ENCODE data around the gene INKA2.
A peak's percentile ranks its signal among the peaks of the same experiment; 100 is the strongest.

Gene INKA2

DNA sequence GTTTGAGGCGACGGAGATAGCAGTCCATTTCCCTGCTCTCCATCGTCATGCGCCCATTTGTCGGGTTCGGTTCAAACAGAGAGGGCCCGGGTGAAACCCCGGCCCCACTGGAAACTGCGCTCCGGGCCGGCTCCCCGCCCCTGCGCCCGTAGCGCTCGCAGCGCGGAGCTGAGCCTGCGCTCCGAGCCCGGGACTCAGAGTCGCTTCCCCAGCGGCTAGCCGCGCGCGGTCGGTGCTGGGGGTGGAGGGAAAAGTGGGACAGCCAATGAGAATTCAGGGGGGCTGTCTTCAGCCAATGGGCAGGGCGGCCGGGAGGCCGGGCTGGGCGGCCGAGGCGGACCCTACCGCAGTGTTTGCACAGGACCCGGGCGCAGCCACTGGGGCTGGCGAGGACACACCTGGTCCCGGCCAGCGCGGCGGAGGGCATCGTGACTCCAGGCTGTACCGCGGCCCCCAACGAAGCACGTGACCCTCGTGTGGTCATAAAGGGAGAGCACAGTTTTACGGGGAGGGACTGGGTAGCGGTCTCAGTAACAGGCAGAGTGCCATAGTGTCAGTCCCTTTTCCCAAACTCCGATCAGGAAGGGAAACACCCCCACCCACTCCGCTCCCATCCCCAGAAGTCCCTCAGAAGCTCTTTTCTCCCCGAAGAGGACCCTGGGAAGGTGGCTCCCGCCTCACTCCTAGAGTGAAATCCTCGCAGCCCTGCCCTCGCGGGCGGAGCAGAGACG lies at the start of gene INKA2:
Gene INKA2, minus strand, starts transcription at position 202 of the 731 bp plus-strand sequence. Its CDS starts 153 bp downstream, at position 49.
- peak; percentile 18 to 36 for DNase-seq (ENCODE audit: low read depth in 2 of 2)

DNA sequence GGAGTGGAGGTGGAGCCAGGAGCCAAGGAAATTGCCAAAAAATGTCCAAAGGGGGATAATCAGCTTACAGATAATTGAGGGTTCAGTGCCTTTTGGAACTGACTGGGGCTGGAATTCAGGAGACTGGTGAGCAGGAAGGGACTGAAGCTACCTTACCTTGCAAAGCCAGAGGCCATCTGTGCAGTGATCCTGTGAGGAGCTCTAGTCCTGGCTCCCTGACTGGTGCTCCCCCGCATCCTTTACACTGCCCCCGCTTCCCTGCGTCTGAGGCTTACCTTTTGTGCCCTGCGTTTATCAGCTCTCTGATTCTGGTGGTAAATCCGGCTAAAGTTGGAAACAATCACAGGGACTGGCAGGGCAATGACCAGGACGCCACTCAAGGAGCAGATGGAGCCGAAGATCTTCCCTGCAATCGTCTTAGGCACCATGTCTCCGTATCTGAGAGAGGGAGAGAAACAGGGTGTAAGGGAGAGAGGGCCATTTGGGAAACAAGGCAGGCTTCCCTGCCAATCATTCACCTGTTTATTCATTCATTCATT lies 47.5 kb upstream of the INKA2 start:
- DNase-seq (ENCODE audit: low read depth in 2 of 2) = no peak

DNA sequence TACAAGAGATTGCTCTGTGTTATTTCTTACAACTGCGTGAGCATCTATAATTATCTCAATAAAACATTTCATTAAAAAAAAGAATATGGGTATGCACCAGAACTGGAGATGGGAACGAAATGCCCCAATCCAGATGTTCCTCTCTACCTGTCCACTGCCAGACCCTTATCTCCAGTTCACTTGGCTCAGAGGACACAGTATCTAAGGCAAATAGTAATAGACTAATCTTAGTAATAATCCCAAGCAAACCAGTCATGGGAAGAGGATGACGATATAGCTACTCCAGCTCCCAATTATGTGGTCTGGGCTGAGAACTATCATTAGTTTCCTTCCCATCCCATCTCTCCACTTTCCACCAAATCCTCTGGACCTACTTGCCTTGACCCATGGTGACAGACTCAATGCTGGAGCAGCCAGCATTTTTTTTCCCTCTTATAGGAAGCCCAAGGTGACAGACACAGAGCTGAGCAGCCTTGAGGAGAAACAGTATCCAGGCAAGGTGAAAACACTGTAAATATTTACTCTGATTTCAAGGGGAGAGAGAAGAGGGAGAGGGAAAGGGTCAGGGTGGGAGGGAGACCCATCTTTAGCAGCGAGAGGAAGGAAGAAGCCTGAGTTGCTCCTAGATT lies 45.2 kb upstream of the INKA2 start:
- DNase-seq (ENCODE audit: low read depth in 2 of 2) = no peak

DNA sequence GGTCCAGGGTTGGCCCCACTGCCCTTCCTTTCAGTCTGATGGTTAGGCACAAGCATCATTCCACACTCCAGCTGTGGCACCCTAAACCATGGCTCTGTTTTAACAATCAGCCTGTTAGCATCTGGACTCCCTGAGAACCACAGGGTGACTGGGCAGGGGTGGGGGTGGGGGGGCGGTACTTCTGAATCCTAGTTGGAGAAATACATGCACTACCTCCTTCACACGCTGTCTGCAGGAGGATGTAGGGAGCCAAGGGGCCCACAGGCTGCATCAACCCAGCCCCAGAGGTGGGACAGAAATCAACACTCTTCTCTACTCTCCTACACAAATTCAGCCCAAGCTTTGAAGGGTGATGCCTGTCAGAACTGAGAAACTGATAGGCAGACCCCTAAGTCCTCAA lies 40.4 kb upstream of the INKA2 start:
- DNase-seq (ENCODE audit: low read depth in 2 of 2) = no peak

DNA sequence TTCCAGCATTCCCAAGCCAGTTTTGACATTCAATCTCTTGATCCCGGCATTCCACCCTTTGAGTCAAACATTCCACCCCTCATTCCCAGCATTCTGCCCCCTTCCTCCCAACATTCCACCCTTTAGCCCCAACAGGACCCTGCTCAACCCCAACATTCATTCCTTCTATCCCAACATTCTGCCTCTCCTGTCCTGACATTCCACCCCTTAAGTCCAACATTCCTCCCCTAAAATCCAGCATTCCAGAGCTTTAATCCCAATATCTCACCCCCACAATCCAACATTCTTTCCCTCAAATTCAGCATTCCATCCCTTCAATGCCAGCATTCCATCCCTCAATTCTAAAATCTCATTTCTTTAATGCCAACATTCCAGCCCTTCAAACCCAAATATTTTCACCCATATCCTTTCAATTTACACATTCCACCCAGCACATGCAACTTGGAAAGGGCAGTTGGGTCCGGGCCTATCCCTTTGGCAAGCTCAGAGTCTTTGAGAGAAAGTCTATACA lies 39.4 kb upstream of the INKA2 start:
- no peak for DNase-seq (ENCODE audit: low read depth in 2 of 2)

DNA sequence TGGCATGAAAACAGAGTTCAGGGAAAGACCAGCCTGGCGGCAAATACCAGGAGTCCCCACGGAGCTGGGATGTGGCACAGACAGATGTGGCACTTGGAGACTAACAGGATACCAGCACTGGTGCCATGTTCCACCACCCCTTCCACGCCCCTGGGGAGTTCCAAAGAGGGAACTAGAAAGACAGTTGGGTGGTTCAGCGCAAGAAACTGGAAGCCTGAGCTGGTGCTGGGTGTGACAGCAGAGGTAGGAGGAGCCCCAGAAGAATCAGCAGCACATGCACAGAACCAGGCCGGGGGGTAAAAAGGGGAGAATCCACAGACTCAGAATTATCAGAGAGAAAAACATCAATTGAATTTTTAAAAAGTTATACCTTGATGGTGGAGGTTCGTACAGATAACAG lies 38.9 kb upstream of the INKA2 start:
- DNase-seq (ENCODE audit: low read depth in 2 of 2) = no peak

DNA sequence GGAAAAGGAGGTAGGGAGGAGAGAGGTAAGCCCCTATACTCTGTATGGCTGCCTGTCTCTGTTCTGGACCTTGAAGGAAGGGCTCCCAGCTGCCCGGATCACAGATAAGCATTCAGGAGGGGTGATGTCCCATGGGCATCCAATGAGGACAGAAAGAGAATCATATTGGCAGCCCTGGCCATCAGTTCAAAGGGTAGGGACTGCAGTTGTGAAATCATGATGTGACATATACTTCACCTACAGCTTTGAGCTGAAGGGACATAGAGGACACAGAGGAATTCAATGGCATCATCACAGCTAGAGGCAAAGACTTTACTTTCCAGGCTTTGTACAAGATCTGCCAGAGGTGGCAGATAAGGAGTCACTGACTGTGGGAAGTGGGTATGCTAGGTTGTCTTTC lies 38.1 kb upstream of the INKA2 start:
- DNase-seq (ENCODE audit: low read depth in 2 of 2) = no peak

DNA sequence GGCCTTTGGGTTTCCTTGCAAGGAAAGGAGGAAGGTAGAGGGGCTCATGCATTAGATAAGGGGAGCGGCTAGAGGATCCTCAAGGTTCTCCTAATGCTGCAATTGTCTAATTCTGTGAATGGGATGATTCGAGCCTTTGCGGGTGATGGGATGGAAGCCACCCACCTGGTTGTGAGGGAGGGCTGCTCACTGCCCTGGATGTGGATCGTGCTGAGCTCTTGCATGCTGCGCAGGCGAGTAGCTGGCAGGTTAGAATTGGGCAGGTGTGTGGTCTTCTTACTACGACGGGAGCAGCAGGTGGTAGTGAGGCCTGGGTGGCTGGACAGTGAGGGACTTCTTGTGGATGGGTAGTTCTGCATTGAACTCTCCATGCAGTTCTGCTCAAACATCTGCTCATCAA lies 37.7 kb upstream of the INKA2 start:
- no peak for DNase-seq (ENCODE audit: low read depth in 2 of 2)

DNA sequence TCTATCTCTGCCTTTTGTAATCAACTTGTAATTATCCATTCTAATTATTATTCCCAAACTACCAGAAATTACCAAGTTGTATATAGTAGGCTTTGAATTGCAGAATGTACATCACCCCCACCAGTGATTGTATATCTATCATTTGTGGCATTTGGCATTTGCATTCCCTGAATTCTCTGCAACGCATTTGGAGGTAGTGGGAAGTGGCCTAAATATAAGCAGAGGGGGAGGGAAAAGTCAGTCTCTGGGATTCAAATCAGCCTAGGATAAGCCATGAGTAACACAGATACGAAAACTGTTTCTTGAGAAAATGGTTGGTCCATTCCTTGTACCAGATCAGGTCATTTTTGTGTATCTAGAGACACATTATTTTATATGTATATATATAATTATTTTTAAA lies 37.2 kb upstream of the INKA2 start:
- no peak for DNase-seq (ENCODE audit: low read depth in 2 of 2)

DNA sequence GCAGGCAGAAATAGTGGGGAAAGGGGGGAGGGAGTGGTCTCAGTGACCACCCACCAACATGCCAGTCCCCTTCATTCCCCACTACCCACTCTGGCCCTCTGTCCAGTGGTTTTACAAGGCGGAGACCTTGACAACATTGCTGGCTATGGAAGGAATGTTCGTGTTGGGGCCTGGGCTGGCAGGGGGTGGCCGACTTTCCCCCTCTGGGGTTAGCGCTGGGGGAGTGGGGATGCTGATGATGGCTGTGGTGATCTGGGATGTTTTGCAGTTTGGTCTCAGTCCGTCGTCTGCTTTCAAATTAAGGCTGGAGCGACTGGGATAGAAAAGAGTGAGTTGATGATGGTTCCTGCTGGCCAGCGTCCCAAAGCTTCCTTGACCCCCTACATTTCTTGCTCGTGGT lies 36.8 kb upstream of the INKA2 start:
- no peak for DNase-seq (ENCODE audit: low read depth in 2 of 2)

DNA sequence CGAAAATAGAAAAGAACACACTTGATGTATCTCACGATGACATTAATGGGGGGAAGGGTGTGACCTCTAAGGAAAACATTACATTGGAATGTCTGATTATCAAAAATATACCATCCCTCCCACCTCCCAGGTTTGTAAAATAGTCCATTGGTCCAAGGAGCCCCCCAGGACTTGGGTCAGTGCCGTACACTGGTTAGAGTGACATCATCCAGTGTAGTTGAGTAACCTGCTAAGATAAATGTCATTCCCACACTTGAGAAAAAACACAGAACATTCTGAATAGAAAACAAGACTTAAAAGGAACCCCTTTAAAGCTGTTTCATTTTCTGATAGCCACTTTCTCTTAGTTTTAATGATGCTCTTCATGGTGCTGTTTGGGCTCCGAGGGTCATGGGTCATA lies 31.7 kb upstream of the INKA2 start:
- no peak for DNase-seq (ENCODE audit: low read depth in 2 of 2)

DNA sequence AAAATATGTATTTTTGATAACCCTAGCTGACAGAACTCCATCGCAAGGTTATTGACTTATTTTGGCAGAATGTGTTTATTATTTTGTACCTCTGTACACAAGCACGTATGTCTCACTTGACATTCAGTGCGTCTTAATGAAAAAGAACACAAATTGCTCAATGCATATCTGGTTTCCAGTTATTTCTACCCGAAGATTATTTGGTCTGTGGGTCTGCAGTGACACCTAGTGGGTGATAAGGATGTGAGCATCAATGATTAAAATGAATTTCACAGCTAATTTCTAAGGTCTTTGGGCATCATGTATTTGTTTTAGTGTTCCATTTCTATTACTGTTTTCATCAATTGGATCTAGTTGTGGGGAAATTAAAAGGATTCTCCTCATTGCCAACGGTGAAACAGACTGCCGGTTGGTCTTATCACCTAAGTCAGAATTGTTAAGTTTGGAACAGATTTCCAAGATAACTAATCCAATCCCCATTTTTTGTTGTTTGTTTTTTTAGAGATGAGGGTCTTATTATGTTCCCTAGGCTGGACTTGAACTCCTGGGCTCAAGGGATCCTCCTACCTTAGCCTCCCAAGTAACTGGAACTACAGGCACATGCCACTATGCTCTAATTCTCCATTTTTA lies 30.4 kb upstream of the INKA2 start:
- peak in 1 of 2 donors; percentile 21 for DNase-seq (ENCODE audit: low read depth in 2 of 2)

DNA sequence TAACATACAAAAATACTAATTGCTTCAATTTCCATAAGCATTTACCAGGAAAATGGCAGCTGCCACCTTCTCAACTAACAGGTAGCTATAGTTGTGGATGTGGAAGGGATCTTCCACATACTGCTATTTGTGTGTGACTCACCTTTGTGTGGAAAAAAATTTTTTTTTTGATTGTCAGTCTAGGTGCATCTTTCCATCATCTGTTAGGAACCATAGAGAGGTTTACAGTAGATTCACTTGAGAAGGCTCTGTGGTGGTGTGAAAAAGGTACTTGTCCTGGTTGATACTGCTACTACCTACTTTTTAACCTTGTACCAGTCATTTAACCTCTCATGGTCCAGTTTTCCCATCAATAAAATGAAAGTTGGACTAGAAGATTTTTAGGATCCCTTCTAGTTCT lies 29.4 kb upstream of the INKA2 start:
- DNase-seq (ENCODE audit: low read depth in 2 of 2) = no peak

DNA sequence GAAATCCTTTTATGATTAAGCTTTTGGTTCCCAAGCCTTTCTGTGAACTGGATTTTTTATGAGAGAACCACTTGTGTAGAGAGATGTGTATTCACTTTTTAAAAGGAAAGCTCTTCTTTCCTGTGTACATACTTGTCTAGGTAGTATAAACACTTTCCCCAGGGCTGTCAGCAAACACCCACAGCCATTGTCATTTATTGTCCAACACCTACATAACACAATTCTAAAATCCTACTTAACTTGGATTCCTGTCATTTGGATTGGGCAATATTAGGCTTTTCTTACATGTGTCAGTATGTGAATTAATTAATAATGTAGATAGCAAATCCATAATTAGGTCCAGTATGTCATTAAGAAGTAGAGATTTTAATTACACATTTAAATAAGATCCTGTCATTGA lies 28.8 kb upstream of the INKA2 start:
- no peak for DNase-seq (ENCODE audit: low read depth in 2 of 2)

DNA sequence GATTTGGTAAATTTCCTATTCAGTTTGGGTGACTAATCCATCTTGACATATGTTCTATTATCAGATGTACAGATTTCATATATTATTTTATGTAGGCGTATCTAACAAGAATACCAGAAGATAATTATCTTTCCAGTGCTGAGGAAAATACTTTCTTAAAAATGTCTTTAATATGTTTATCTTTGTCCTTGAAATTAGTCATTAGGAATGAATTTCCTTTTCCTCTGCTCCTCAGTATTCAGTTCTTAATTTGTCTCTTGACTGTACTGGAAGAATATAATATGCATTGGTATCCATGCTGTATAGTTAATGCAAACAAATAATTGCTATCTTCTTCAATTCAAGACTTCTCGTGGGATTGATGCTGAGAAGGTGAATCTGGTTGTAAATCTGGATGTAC lies 23.1 kb upstream of the INKA2 start:
- DNase-seq (ENCODE audit: low read depth in 2 of 2) = no peak

DNA sequence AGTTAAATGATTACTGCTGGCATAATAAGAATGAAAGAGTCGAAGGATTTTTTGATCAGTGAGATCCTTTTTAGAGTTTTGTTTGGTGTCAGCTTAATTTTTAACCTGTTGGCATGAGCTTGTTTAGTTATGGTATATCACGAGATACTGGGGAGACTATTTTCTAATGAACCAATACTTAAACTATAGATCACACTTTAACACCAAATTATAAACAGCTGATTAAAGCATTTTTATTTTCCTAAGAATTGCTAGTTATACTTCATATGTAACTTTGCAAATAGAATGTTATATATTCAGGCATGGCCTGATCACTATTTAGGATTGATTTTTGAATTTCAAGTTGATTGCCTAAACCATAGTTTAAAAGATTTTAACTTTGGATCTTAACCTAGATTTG lies 22.5 kb upstream of the INKA2 start:
- DNase-seq (ENCODE audit: low read depth in 2 of 2) = no peak

DNA sequence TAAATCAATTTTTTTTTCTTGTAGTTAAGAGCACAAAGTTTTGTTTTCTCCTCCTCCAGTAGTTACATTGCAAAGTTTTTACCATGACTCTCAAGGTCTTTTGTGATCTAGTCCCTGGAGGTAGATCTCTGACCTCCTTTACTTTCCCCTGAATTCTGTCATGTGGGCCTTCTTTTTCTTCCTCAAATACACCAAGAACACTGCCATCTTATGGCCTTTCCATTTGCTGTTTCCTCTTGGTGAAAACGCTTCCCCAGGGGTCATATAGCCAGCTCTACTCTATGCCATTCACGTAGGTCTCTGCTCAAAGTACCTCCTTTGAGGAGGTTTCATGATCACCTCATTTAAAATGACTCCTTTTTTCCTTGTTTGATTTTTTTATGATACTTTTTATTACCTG lies 19.2 kb upstream of the INKA2 start:
- DNase-seq (ENCODE audit: low read depth in 2 of 2) = no peak

DNA sequence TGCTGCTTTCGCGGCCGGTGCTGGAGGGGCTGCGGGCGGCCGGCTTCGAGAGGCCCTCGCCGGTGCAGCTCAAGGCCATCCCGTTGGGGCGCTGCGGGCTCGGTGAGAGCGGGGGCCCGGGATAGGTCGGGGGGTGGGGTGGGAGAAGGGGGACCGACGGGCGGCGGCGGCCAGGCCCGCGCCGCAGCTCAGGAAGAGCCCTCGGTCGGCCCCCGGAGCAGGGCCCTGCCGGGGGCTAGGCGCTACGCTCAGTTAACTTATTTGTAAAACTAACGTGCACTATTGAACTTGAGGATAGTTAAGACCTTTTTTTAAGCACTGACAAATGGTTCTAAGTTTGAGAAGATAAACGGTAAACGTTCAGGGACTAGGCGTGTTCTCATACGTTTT lies 16.9 kb upstream of the INKA2 start:
- DNase-seq (ENCODE audit: low read depth in 2 of 2) = no peak

DNA sequence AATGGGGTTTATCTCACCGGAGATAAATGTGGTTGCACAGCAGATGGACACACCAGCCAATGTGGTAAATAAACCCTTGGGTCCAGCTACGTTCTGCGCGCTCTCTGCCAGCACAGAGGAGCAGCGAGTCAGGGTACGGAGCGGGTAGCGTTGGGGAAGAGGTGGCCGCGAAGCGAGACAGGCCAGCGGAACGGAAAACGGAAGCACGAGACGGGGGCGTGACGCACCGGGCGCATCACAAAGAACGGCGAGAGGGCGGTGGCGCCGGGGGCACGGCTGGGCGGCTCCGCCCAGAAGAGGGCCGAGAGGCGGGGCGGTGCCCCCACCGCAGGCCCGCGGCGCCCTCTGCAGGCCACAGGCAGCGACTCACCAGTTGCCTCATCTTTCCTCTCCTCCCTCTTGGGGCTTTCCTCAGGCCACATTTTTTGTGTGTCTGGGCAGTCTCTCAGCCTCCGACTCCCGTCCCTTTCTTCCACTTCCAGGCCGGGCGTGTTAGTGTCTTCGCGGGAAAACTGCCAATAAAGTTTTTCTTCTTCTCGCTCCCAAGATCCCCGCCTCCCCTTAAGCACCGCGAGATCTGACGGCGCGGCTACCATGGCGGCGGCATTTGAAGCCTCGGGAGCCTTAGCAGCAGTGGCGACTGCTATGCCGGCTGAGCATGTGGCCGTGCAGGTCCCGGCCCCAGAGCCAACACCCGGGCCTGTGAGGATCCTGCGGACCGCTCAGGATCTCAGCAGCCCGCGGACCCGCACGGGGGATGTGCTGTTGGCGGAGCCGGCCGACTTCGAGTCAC lies 16.3 kb upstream of the INKA2 start, which contains the start of gene DDX20:
Gene DDX20, plus strand, starts transcription at position 571 of the 793 bp plus-strand sequence. Its CDS starts 24 bp downstream, at position 595.
- DNase-seq (ENCODE audit: low read depth in 2 of 2) = peak; percentile 81 to 83

DNA sequence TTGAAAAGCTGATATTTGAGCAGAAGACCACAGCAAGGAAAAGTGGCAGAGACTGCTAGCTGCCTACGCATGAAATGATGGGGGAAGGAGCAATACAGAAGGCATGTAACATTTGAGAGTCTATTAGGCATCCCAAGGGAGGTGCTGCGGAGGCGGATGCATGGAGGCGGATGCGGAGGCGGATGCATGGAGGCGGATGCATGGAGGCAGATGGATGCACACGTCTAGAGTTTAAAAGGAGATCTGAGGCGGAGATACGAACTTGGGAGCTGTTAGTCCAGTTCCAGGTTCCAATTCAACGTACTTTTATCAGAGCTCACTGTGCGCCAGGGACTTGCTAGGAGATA lies 15.8 kb upstream of the INKA2 start:
- no peak for DNase-seq (ENCODE audit: low read depth in 2 of 2)

DNA sequence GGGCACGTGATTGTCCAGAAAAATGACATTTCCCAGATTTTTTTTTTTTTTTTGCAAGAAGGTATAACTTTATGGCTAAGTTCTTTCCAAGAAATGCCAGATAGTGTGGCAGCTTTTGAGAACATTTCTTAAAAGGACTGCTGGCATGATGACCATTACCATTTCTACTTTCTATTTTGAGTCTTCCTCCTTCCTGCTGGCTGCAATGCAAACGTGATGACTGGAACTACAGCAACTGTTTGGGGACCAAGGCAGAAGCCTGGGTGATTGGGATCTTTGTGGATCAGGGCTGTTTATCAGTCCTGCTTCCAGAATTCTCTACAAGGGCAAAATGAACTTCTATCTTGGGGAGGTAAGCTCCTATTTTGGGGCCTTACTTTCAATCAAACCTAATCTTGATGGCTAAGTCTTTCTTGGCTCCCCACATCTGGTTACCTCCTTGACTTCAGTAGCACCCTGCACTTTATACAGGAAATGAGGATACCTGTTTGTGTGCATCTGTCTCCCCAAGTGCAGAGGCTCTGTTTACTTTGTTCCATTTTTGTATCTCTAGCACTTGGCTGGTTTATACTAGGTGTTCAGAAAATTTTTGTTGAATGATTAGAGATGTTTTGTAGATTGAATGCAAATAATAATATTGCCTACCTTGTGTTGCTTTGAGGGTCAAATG lies 12.8 kb upstream of the INKA2 start:
- no peak for DNase-seq (ENCODE audit: low read depth in 2 of 2)
